ENCODE results near the gene LIN28A.

GRCh38 chr1:26478159-26478558 lies 67.5 kb downstream of the LIN28A start:
- no peak for TF ChIP-seq CTCF (conservative IDR thresholded peaks at IDR 0.05; ENCODE audit: low read depth, low read length)
- TF ChIP-seq EZH2 (IDR thresholded peaks at IDR 0.05; ENCODE audit: borderline replicate concordance, low read depth, low read length, poor library complexity, severe bottlenecking), result no peak
